ENCODE results near the gene INPP4B. TPM values are rescaled to one million over a fixed set of nuclear protein-coding genes. Genes with fewer than 3 reads are reported as not detected.

Gene INPP4B
- total and polyA plus RNA-seq, 2 of the 4 experiments (the other 2 are of a cell fraction), result 1.8 to 14.0 TPM

- no TSS peak for BruUV-seq (replicated peaks)
- POLR2A ChIA-PET (ENCODE audit: unreplicated experiment), result no interaction called here
- no peak overlapping the region for H2BK5ac ChIP-seq (ENCODE audit: low read depth, low read length, poor library complexity, severe bottlenecking)
- no peak overlapping the region for H4K8ac ChIP-seq (ENCODE audit: low read depth in 2 of 2, low read length in 2 of 2)
- intact Hi-C loops (cut with micrococcal nuclease), result no loop called here
- no peak overlapping the region for H3K23ac ChIP-seq (ENCODE audit: low read depth, low read length)
- H3K4ac ChIP-seq (ENCODE audit: low read depth, low read length), result no peak overlapping the region
- H3K4me3 ChIP-seq (ENCODE audit: insufficient read depth, low read depth, low read length), result no peak overlapping the region
- no peak overlapping the region for H2AFZ ChIP-seq (replicated peaks; ENCODE audit: low read length, poor library complexity)
- H3K4me1 ChIP-seq (ENCODE audit: control insufficient read depth, insufficient read depth, low read length), result no peaks in the 10 kb centered on the region
- H3K27me3 ChIP-seq (ENCODE audit: control insufficient read depth, insufficient read depth, low read length), result no peaks in the 10 kb centered on the region
- no peak overlapping the region for H3K27ac ChIP-seq (ENCODE audit: insufficient read depth, low read length)
- no peak overlapping the region for H3K4me2 ChIP-seq (ENCODE audit: low read depth, low read length)
- H2BK120ac ChIP-seq (ENCODE audit: low read depth, low read length), result no peak overlapping the region
- ATAC-seq (ENCODE audit: low read depth), result no peak
- H2AK9ac ChIP-seq (replicated peaks; ENCODE audit: low read depth, low read length, poor library complexity), result peak overlapping the region; percentile 24
- H3K9me3 ChIP-seq (ENCODE audit: control insufficient read depth, insufficient read depth, low read length), result peaks cover 2% of the 10 kb centered on the region; the same call in 1 of the 2 replicates
- no peak overlapping the region for H4K91ac ChIP-seq (ENCODE audit: insufficient read depth, low read depth, low read length)
- no peak overlapping the region for H4K5ac ChIP-seq (ENCODE audit: low read depth, low read length)
- H4K20me1 ChIP-seq (ENCODE audit: insufficient read depth, low read length), result no peaks in the 10 kb centered on the region
- H2BK20ac ChIP-seq (ENCODE audit: low read depth, low read length), result no peak overlapping the region
- no peaks in the 10 kb centered on the region for H3K79me1 ChIP-seq (ENCODE audit: low read depth in 1 of 2, low read length in 2 of 2)
- H3K36me3 ChIP-seq (ENCODE audit: control insufficient read depth, insufficient read depth, low read length), result no peaks in the 10 kb centered on the region
- TF ChIP-seq MAFK (IDR thresholded peaks at IDR 0.05; ENCODE audit: low read depth, low read length) (no peak), POLR2A (IDR thresholded peaks at IDR 0.05; ENCODE audit: low read depth, low read length) (no peak), RCOR1 (IDR thresholded peaks at IDR 0.05; ENCODE audit: insufficient replicate concordance, low read length) (no peak), NFE2L2 (IDR thresholded peaks at IDR 0.05; ENCODE audit: low read depth, low read length) (no peak), RAD21 (IDR thresholded peaks at IDR 0.05; ENCODE audit: low read length) (no peak), CHD1 (IDR thresholded peaks at IDR 0.05; ENCODE audit: low read depth, low read length) (no peak), RFX5 (IDR thresholded peaks at IDR 0.05; ENCODE audit: low read depth, low read length) (no peak), MAZ (IDR thresholded peaks at IDR 0.05; ENCODE audit: borderline replicate concordance, low read depth, low read length) (no peak), CEBPB (IDR thresholded peaks at IDR 0.05; ENCODE audit: low read depth, low read length) (no peak)
- TF ChIP-seq, protein P1, sequence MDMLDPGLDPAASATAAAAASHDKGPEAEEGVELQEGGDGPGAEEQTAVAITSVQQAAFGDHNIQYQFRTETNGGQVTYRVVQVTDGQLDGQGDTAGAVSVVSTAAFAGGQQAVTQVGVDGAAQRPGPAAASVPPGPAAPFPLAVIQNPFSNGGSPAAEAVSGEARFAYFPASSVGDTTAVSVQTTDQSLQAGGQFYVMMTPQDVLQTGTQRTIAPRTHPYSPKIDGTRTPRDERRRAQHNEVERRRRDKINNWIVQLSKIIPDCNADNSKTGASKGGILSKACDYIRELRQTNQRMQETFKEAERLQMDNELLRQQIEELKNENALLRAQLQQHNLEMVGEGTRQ (IDR thresholded peaks at IDR 0.05; ENCODE audit: low read depth, low read length), result no peak
- TF ChIP-seq, protein P2, sequence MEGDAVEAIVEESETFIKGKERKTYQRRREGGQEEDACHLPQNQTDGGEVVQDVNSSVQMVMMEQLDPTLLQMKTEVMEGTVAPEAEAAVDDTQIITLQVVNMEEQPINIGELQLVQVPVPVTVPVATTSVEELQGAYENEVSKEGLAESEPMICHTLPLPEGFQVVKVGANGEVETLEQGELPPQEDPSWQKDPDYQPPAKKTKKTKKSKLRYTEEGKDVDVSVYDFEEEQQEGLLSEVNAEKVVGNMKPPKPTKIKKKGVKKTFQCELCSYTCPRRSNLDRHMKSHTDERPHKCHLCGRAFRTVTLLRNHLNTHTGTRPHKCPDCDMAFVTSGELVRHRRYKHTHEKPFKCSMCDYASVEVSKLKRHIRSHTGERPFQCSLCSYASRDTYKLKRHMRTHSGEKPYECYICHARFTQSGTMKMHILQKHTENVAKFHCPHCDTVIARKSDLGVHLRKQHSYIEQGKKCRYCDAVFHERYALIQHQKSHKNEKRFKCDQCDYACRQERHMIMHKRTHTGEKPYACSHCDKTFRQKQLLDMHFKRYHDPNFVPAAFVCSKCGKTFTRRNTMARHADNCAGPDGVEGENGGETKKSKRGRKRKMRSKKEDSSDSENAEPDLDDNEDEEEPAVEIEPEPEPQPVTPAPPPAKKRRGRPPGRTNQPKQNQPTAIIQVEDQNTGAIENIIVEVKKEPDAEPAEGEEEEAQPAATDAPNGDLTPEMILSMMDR (conservative IDR thresholded peaks at IDR 0.05; ENCODE audit: low read depth, low read length), result no peak
- CTCF ChIA-PET, result no interaction called here
- no peak overlapping the region for H3K18ac ChIP-seq (ENCODE audit: low read depth, low read length)
- H3K14ac ChIP-seq (replicated peaks; ENCODE audit: low read depth, low read length), result no peak overlapping the region
- H2AK5ac ChIP-seq (ENCODE audit: low read depth, low read length), result no peak overlapping the region
- H3K9ac ChIP-seq (ENCODE audit: low read depth, low read length), result no peak overlapping the region
- peak; percentile 10 for DNase-seq
- H2BK15ac ChIP-seq (ENCODE audit: low read depth, low read length), result no peak overlapping the region
- dilution Hi-C loops (cut with HindIII; ENCODE audit: low sequenced_read_pairs, unreplicated experiment), result no loop called here
- in situ Hi-C loops (cut with MboI; ENCODE audit: low sequenced_read_pairs), result no loop called here
- H3K56ac ChIP-seq (ENCODE audit: extremely low read depth, insufficient read depth, low read length), result no peak overlapping the region
- H3K9me1 ChIP-seq (ENCODE audit: insufficient read depth, low read length), result no peaks in the 10 kb centered on the region
These were observed 248.0 kb downstream of the INPP4B start for GRCh38 chr4:142598132-142598531.
